Measurements from ENCODE around the gene KDM4B. TPM values are rescaled to one million over a fixed set of nuclear protein-coding genes. Genes with fewer than 3 reads are reported as not detected.

Gene KDM4B
- total and polyA plus RNA-seq, 9 donors = 5.2 to 62.9 (median 46.4) TPM

DNA sequence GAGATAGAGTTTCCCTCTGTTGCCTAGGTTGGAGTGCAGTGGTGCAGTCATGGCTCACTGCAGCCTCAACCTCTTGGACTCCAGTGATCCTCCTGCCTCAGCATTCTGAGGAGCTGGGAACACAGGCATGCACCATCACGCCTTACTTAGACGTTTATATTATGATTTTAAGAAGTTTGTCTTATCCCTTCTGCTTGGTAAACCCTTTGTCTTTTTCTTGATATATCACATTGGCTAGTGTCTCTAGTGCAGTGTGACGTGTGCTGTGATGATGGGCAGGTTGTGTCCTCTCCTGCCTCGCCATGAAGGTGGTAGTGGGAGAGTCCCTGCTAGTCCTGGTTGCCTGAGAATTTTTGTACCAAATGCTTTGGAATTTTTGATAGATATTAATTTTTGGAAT lies 93.9 kb downstream of the KDM4B start:
- intact Hi-C loops (cut with DNase I) = no loop called here
- WGBS, 3 donors = 97 to 99% (median 97%) methylated on average over 4 of the region's 4 CpGs
- no peak for TF ChIP-seq EP300 (IDR thresholded peaks at IDR 0.05)
- no peak for TF ChIP-seq CTCF (IDR thresholded peaks at IDR 0.05)
- TF ChIP-seq POLR2A (IDR thresholded peaks at IDR 0.05) = no peak
- no peak for DNase-seq
- Histone ChIP-seq H3K36me3 (no peaks in the 10 kb centered on the region), H3K27me3 (no peaks in the 10 kb centered on the region), H3K9me3 (no peaks in the 10 kb centered on the region), H3K4me3 (no peak overlapping the region), H3K4me1 (ENCODE audit: insufficient read depth) (peaks cover 16% of the 10 kb centered on the region), H3K27ac (no peak overlapping the region)

DNA sequence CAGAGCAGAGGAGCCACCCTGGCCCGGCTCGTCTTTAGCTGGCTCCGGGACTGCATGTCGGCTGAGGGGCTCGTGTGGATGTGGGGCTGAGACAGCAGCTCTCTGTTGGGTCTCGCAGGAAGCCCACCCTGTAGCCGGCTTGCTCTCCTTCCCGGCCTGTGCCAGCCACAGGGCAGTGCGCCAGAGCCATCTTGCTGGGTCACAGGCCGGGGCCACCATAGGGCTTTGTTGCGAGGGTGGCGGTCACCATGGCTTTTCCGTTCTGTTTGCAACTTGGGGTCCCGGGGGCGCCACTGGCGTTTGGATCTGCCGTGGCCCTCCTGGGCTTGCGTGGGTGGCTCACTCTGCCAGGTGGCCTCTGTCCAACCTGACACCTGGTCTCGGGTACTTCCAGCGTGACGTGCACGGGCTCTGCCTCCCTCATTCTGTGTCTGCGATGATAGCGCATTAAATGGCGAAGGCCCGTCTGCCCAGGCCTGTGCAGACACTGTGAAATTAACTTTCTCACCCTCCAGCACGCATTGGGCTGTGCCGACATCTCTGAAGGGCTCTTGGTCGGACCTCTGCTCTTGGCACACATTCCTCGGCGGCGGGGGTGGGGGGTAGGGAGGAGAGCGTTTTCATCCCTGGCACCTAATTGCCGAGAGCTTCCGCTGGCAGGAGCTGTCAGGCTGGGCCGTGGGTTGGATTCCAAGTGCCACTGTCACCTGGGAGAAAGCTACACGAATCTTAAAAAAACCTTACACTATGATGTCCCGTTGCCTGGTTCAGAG lies 95.1 kb downstream of the KDM4B start:
- no peak for DNase-seq
- 85 to 92% (median 92%) methylated on average over 36 to 38 of the region's 38 CpGs for WGBS, 3 donors
- H3K27me3 ChIP-seq = no peaks in the 10 kb centered on the region
- H3K36me3 ChIP-seq = no peaks in the 10 kb centered on the region
- no peak for TF ChIP-seq POLR2A (IDR thresholded peaks at IDR 0.05)
- no peak for TF ChIP-seq CTCF (IDR thresholded peaks at IDR 0.05)
- no peak for TF ChIP-seq EP300 (IDR thresholded peaks at IDR 0.05)
- intact Hi-C loops (cut with DNase I) = no loop called here
- peaks cover 5% of the 10 kb centered on the region for H3K4me1 ChIP-seq (ENCODE audit: insufficient read depth)
- H3K9me3 ChIP-seq = no peaks in the 10 kb centered on the region
- no peak overlapping the region for H3K4me3 ChIP-seq
- no peak overlapping the region for H3K27ac ChIP-seq

DNA sequence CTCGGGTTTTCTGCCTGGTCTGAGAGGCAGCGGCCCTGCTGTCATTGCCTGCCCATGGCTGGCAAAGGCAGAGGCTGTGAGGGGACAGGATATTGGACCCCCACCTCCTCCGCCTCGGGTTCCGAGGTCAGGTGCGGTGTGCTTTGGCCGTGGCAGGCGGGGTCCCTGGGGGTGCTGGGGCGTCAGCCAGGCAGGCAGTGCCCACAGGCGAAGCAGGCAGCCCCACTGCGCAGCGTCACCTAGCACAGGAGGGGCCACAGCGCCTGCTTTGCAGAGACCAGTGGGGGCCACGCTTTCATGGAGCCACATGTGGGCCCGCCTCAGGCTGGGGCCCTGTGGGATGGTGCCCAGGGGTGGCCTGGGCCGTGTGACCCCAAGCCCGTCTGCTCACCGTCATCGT lies 96.0 kb downstream of the KDM4B start:
- WGBS, 3 donors = 91 to 94% (median 94%) methylated on average over 11 to 19 of the region's 19 CpGs
- TF ChIP-seq POLR2A (IDR thresholded peaks at IDR 0.05) = no peak
- TF ChIP-seq CTCF (IDR thresholded peaks at IDR 0.05) = no peak
- TF ChIP-seq EP300 (IDR thresholded peaks at IDR 0.05) = no peak
- no peak overlapping the region for H3K27ac ChIP-seq
- no peak for DNase-seq
- no peaks in the 10 kb centered on the region for H3K27me3 ChIP-seq
- intact Hi-C loops (cut with DNase I) = no loop called here
- H3K4me1 ChIP-seq (ENCODE audit: insufficient read depth) = peaks cover 2% of the 10 kb centered on the region
- H3K36me3 ChIP-seq = no peaks in the 10 kb centered on the region
- no peak overlapping the region for H3K4me3 ChIP-seq
- H3K9me3 ChIP-seq = no peaks in the 10 kb centered on the region

DNA sequence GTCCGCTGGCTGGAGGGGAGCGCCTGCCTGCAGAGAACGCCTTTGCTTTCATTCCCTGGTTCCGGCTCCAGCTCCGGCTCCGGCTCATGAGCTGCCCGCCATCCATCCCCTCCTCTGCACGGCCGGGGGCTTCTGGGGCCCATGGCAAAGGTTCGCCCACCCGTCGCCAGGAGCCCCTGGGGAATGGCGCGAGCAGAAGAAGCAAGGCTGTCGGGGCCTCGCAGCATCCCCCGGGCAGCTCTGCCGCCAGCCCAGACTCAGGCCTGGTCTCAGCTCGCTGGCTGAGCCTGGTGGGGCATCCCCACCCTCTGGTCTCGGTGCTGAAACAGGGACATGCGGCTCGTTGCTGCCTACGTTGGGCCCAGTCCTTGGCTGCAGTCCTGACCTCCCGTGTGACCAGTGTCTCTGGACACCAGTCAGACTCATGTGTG lies 96.8 kb downstream of the KDM4B start:
- no peak overlapping the region for H3K27ac ChIP-seq
- intact Hi-C loops (cut with DNase I) = no loop called here
- H3K27me3 ChIP-seq = no peaks in the 10 kb centered on the region
- DNase-seq = no peak
- H3K36me3 ChIP-seq = no peaks in the 10 kb centered on the region
- H3K9me3 ChIP-seq = no peaks in the 10 kb centered on the region
- no peak overlapping the region for H3K4me3 ChIP-seq
- TF ChIP-seq CTCF (IDR thresholded peaks at IDR 0.05) (no peak), POLR2A (IDR thresholded peaks at IDR 0.05) (no peak), EP300 (IDR thresholded peaks at IDR 0.05) (no peak)
- H3K4me1 ChIP-seq (ENCODE audit: insufficient read depth) = peaks cover 2% of the 10 kb centered on the region
- WGBS, 3 donors = 91 to 95% (median 93%) methylated on average over 21 to 24 of the region's 24 CpGs
